GM12878 (cell line): ENCODE measurements around the gene RAB29. TPM values are rescaled to one million over a fixed set of nuclear protein-coding genes. Genes with fewer than 3 reads are reported as not detected.

Experiments
- ATAC-seq: fragments of 200-7000 bp; cut with Tn5 transposase; 3 replicates; pipeline ENCODE4 v1.9.1; 2020; ENCODE audit warnings: mild to moderate bottlenecking, moderate library complexity
- BruUV-seq: library from RNA; stranded (reverse); fragments of 400-500 nt; replicated peaks from 2 replicates; lab custom pipeline; 2021; lab: Mats Ljungman, UMichigan
- CTCF ChIA-PET: fragments of 300-600 bp; sonication (Branson Sonifier 250); formaldehyde crosslinking; extraction: SDS; loops from one replicate; lab custom pipeline; 2021; ENCODE audit warnings: inconsistent platforms; lab: Yijun Ruan, JAX
- POLR2A ChIA-PET: fragments of 350-600 bp; formaldehyde crosslinking; extraction: SDS; loops from one replicate; lab custom pipeline; 2021; ENCODE audit warnings: inconsistent platforms; lab: Charles Lee
- RAD21 ChIA-PET: fragments of 300-600 bp; sonication (Branson Sonifier 250); formaldehyde crosslinking; loops from one replicate; lab custom pipeline; 2023; ENCODE audit warnings: antibody characterized with exemption; ENCODE audit not compliant: unreplicated experiment; lab: Charles Lee
- SMC1A ChIA-PET: fragments of 300-600 bp; sonication (Branson Sonifier 250); formaldehyde crosslinking; loops from one replicate; lab custom pipeline; 2023; ENCODE audit not compliant: unreplicated experiment, uncharacterized antibody; lab: Charles Lee
- DNase-seq: peaks from one replicate; pipeline ENCODE4 v3.0.0-alpha.2; 2011; ENCODE audit warnings: low read depth, low spot score
- FAIRE-seq: peaks from 3 replicates; lab custom pipeline; 2011; peaks lifted over from hg19 to GRCh38; lab: Jason Lieb, UNC
- H2AFZ ChIP-seq: 2 replicates; pipeline ENCODE4 v1.6.0; 2011; ENCODE audit warnings: low read depth, low read length, control low read depth; ENCODE audit not compliant: control insufficient read depth
- H3K27ac ChIP-seq: 2 replicates; pipeline ENCODE4 v1.5.1; 2011; ENCODE audit warnings: control low read depth; ENCODE audit not compliant: control insufficient read depth, insufficient read depth
- H3K27me3 ChIP-seq, 2 experiments: replicated peaks in 1 of 2; 2 replicates each; pipeline versions ENCODE4 v1.6.0 to v1.6.1; 2011; ENCODE audit warnings: low read length in 1 of 2; ENCODE audit not compliant: control insufficient read depth in 2 of 2, insufficient read depth in 2 of 2
- H3K36me3 ChIP-seq, 2 experiments: 2 replicates each; pipeline ENCODE4 v1.5.1; 2011; ENCODE audit warnings: low read length in 1 of 2; ENCODE audit not compliant: control insufficient read depth in 2 of 2, insufficient read depth in 2 of 2
- H3K4me1 ChIP-seq: 2 replicates; pipeline ENCODE4 v1.6.1; 2011; ENCODE audit warnings: mild to moderate bottlenecking, low read length, moderate library complexity, mixed read lengths; ENCODE audit not compliant: control insufficient read depth, insufficient read depth
- H3K4me2 ChIP-seq: 2 replicates; pipeline ENCODE4 v1.6.0; 2011; ENCODE audit warnings: control low read depth; ENCODE audit not compliant: control insufficient read depth, insufficient read depth
- H3K4me3 ChIP-seq: fragments of 200-600 bp; sonication (generic); 2 replicates; pipeline ENCODE4 v1.5.1; 2016
- H3K79me2 ChIP-seq: 2 replicates; pipeline ENCODE4 v1.6.0; 2011; ENCODE audit warnings: low read length; ENCODE audit not compliant: control insufficient read depth, insufficient read depth
- H3K9ac ChIP-seq: 2 replicates; pipeline ENCODE4 v1.8.0; 2011; ENCODE audit warnings: low read length, control low read depth, mixed read lengths; ENCODE audit not compliant: control insufficient read depth, insufficient read depth
- H3K9me3 ChIP-seq: replicated peaks from 3 replicates; pipeline ENCODE4 v1.5.1; 2011; ENCODE audit warnings: mild to moderate bottlenecking, low read length; ENCODE audit not compliant: control insufficient read depth, insufficient read depth
- H4K20me1 ChIP-seq: 2 replicates; pipeline ENCODE4 v1.6.0; 2011; ENCODE audit not compliant: control insufficient read depth, insufficient read depth
- ATF7 ChIP-seq: fragments of 450-650 bp; IDR thresholded peaks from 2 replicates; pipeline ENCODE4 v1.6.1; 2016; ENCODE audit warnings: low read depth, mild to moderate bottlenecking
- EP300 ChIP-seq, 2 experiments: fragments of 150-350 bp in 1 of 2; IDR thresholded peaks; 2 replicates each; pipeline ENCODE4 v1.6.1; 2011 to 2012; ENCODE audit warnings: low read depth in 2 of 2, low read length in 2 of 2, borderline replicate concordance in 1 of 2, improper control_type of control experiment in 1 of 2, inconsistent platforms in 1 of 2; ENCODE audit not compliant: control insufficient read depth in 1 of 2
- HCFC1 ChIP-seq: fragments of 150-350 bp; IDR thresholded peaks from 2 replicates; pipeline ENCODE4 v1.6.1; 2014; ENCODE audit warnings: low read length
- HDAC2 ChIP-seq: fragments of 200-600 bp; sonication (generic); IDR thresholded peaks from 2 replicates; pipeline ENCODE4 v1.6.1; 2017
- HDGF ChIP-seq: fragments of 450-650 bp; IDR thresholded peaks from 2 replicates; pipeline ENCODE4 v1.6.1; 2016; ENCODE audit warnings: antibody characterized with exemption
- LARP7 ChIP-seq: fragments of 450-650 bp; IDR thresholded peaks from 2 replicates; pipeline ENCODE4 v1.6.1; 2017; ENCODE audit warnings: mild to moderate bottlenecking
- NFXL1 ChIP-seq: fragments of 450-650 bp; IDR thresholded peaks from 2 replicates; pipeline ENCODE4 v1.6.1; 2017; ENCODE audit warnings: antibody characterized with exemption, mild to moderate bottlenecking, borderline replicate concordance
- NFYA ChIP-seq: IDR thresholded peaks from 2 replicates; pipeline ENCODE4 v1.6.1; 2011; ENCODE audit warnings: low read depth, mild to moderate bottlenecking, low read length, improper control_type of control experiment, borderline replicate concordance
- PML ChIP-seq: IDR thresholded peaks from 2 replicates; pipeline ENCODE4 v1.6.1; 2012; ENCODE audit warnings: low read length, inconsistent platforms
- POU2F2 ChIP-seq: IDR thresholded peaks from 3 replicates; pipeline ENCODE4 v1.6.1; 2011; ENCODE audit warnings: low read depth, mild to moderate bottlenecking, low read length, borderline replicate concordance
- RAD51 ChIP-seq: fragments of 450-650 bp; IDR thresholded peaks from 2 replicates; pipeline ENCODE4 v1.6.1; 2016; ENCODE audit warnings: moderate library complexity, mild to moderate bottlenecking, inconsistent platforms
- RELA ChIP-seq: fragments of 450-650 bp; IDR thresholded peaks from 2 replicates; pipeline ENCODE4 v1.8.0; 2014; ENCODE audit warnings: borderline replicate concordance; ENCODE audit not compliant: partially characterized antibody
- SIN3A ChIP-seq: IDR thresholded peaks from 2 replicates; pipeline ENCODE4 v1.6.1; 2012; ENCODE audit warnings: low read depth, low read length, improper control_type of control experiment
- SMAD1 ChIP-seq: fragments of 450-650 bp; IDR thresholded peaks from 2 replicates; pipeline ENCODE4 v1.6.1; 2018; ENCODE audit warnings: mild to moderate bottlenecking, low read depth; ENCODE audit not compliant: partially characterized antibody
- SMARCA5 ChIP-seq: fragments of 450-650 bp; IDR thresholded peaks from 2 replicates; pipeline ENCODE4 v1.6.1; 2017; ENCODE audit warnings: mild to moderate bottlenecking
- STAT3 ChIP-seq: IDR thresholded peaks from 2 replicates; pipeline ENCODE4 v1.6.1; 2011; ENCODE audit warnings: low read depth, low read length, improper control_type of control experiment
- SUPT20H ChIP-seq: IDR thresholded peaks from 2 replicates; pipeline ENCODE4 v1.6.1; 2011; ENCODE audit warnings: low read depth, mild to moderate bottlenecking, low read length, moderate library complexity, borderline replicate concordance; ENCODE audit not compliant: control insufficient read depth
- TCF7 ChIP-seq: IDR thresholded peaks from 2 replicates; pipeline ENCODE4 v1.6.1; 2014; ENCODE audit warnings: antibody characterized with exemption, borderline replicate concordance
- ZBTB33 ChIP-seq: fragments of 450-650 bp; IDR thresholded peaks from 2 replicates; pipeline ENCODE4 v1.6.1; 2017; ENCODE audit warnings: mild to moderate bottlenecking
- ZNF217 ChIP-seq: fragments of 450-650 bp; IDR thresholded peaks from 2 replicates; pipeline ENCODE4 v1.6.1; 2017; ENCODE audit warnings: antibody characterized with exemption, mild to moderate bottlenecking
- ZNF384 ChIP-seq: IDR thresholded peaks from 2 replicates; pipeline ENCODE4 v1.6.1; 2012; ENCODE audit warnings: low read depth, mild to moderate bottlenecking, low read length, improper control_type of control experiment, borderline replicate concordance
- WGBS: methylation state at CpG from one replicate; pipeline ENCODE4 v1.1.6; 2016; ENCODE audit warnings: low lambda C conversion rate; ENCODE audit not compliant: insufficient replicate concordance, insufficient coverage; ENCODE audit errors: missing lambda C conversion rate; 5-methylcytosine and 5-hydroxymethylcytosine counted together
- in situ Hi-C: fragments of 300-500 bp; cut with MboI; formaldehyde crosslinking; loops from 9 replicates; pipeline ENCODE4 v1.14.3; 2018; ENCODE audit warnings: mixed read lengths
- intact Hi-C: fragments of 100-400 bp; cut with micrococcal nuclease; formaldehyde crosslinking; loops from one replicate; pipeline ENCODE4 v1.14.2; 2022; ENCODE audit not compliant: unreplicated experiment
- polyA plus RNA-seq, 11 experiments: library from polyadenylated mRNA; depleted of rRNA in 4 of 11; unstranded in 6 of 11; stranded (reverse) in 5 of 11; fragments of >200 nt; fragmentation: Nextera tagmentation in 4 of 11; fragmentation: Illumina TruSeq in 1 of 11; extraction: Ambion mirVana in 4 of 11; extraction: Trizol in 1 of 11; gene quantifications; 1 replicate in 1 of 11; 2 replicates in 10 of 11; pipeline versions ENCODE4 v1.2.1 to v1.2.3, GENCODE V29; 2011 to 2016; ENCODE audit warnings: inconsistent platforms in 2 of 11, missing spikeins in 2 of 11, low read depth in 1 of 11
- total RNA-seq, 4 experiments: library from RNA; depleted of rRNA in 3 of 4; stranded (reverse); fragments of >200 nt in 3 of 4; fragmentation: Illumina TruSeq in 1 of 4; extraction: Trizol in 1 of 4; gene quantifications; 2 replicates each; pipeline versions ENCODE4 v1.2.1 to v1.2.3, GENCODE V29; 2013 to 2021
- TF ChIP-seq, protein P1 (sequence below): IDR thresholded peaks from 2 replicates; pipeline ENCODE4 v1.6.1; 2011; ENCODE audit warnings: low read depth, low read length, improper control_type of control experiment, borderline replicate concordance

RAB29 gene
- total and polyA plus RNA-seq, 10 of the 15 experiments (the other 5 are each of a cell fraction or from before 2014, with no cell fraction given) = 11.7 to 74.5 (median 15.0) TPM

- TF ChIP-seq SMARCA5 (no peak), NFYA (no peak), RELA (no peak), TCF7 (no peak)
- TF ChIP-seq, all 136 proteins: peak for 0
Measured at GRCh38 chr1:205787287-205787916, 12.1 kb upstream of the RAB29 start (continued).

DNA sequence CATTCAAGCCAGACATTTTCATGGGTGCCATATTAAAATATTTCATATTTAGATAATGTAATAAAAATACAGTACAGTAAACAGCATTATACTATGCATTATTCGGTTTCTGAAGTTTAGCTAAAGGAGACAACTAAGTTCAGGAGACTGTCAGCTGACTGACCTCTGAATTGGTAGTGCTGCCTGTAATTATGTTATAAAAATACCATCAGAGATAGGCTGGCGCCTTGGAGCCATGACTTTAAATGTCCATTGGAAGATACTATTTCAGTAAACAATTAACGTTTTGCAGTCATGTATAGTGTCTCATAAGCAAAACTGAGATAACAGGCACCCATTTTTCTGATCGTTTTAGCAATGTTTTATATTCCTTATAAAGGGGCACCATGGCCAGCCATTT, 11.3 kb upstream of the RAB29 start:
- Histone ChIP-seq H3K27me3 (peaks cover 0 to 6% of the 10 kb centered on the region in 2 experiments; a peak in 2 of 4 replicates), H3K4me1 (no peaks in the 10 kb centered on the region), H3K79me2 (no peaks in the 10 kb centered on the region), H3K9ac (no peak overlapping the region), H3K9me3 (no peaks in the 10 kb centered on the region), H4K20me1 (no peaks in the 10 kb centered on the region), H3K27ac (no peak overlapping the region), H3K4me2 (no peak overlapping the region), H2AFZ (no peak overlapping the region), H3K36me3 (no peaks in the 10 kb centered on the region), H3K4me3 (no peak overlapping the region)
- FAIRE-seq (no peak), ATAC-seq (no peak), DNase-seq (no peak)
- BruUV-seq = no TSS peak
- in situ Hi-C loops = no loop called here
- ChIA-PET RAD21 (interaction anchor here (2.3 kb wide), 1 partner anchor 191 kb away, joined by 12 read pairs; no protein-coding TSS in a partner anchor), POLR2A (interaction anchor here (1.3 kb wide), 1 partner anchor 13 kb away, joined by 4 read pairs; no protein-coding TSS in a partner anchor), CTCF (interaction anchor here (1.0 to 14.2 kb wide), 5 partner anchors 8 to 196 kb away, joined by 3 to 222 read pairs (median 5); no protein-coding TSS in a partner anchor), SMC1A (interaction anchor here (0.6 to 3.3 kb wide), 7 partner anchors 11 to 190 kb away, joined by 3 to 14 read pairs (median 3); no protein-coding TSS in a partner anchor)
- TF ChIP-seq HCFC1 (no peak), STAT3 (no peak), PML (no peak), NFXL1 (no peak), RAD51 (no peak), LARP7 (no peak), SUPT20H (no peak), ZBTB33 (no peak), POU2F2 (no peak), EP300 (IDR thresholded peaks at IDR 0.05; ENCODE audit: borderline replicate concordance in 1 of 2, control insufficient read depth in 1 of 2, low read depth in 2 of 2, low read length in 2 of 2) (no peak), SMAD1 (no peak), ZNF217 (no peak), ATF7 (no peak), ZNF384 (no peak), HDAC2 (no peak), SIN3A (no peak), HDGF (no peak)
- TF ChIP-seq, protein P1, sequence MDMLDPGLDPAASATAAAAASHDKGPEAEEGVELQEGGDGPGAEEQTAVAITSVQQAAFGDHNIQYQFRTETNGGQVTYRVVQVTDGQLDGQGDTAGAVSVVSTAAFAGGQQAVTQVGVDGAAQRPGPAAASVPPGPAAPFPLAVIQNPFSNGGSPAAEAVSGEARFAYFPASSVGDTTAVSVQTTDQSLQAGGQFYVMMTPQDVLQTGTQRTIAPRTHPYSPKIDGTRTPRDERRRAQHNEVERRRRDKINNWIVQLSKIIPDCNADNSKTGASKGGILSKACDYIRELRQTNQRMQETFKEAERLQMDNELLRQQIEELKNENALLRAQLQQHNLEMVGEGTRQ = no peak
- WGBS = 53% methylated on average over 4 of the region's 4 CpGs
- intact Hi-C loops = no loop called here
